HG03342 (cell line): ENCODE measurements around the gene NEU2.
"Not testable (repeated sequence)": the region's sequence is repeated elsewhere in the genome, so short reads cannot be mapped to it uniquely, and the experiment has no call there.

Experiments used
- ATAC-seq: cut with Tn5 transposase; IDR thresholded peaks from one replicate; pipeline ENCODE4 v1.9.1; 2021; ENCODE audit warnings: mild to moderate bottlenecking, moderate library complexity; ENCODE audit not compliant: unreplicated experiment

NEU2 gene

DNA sequence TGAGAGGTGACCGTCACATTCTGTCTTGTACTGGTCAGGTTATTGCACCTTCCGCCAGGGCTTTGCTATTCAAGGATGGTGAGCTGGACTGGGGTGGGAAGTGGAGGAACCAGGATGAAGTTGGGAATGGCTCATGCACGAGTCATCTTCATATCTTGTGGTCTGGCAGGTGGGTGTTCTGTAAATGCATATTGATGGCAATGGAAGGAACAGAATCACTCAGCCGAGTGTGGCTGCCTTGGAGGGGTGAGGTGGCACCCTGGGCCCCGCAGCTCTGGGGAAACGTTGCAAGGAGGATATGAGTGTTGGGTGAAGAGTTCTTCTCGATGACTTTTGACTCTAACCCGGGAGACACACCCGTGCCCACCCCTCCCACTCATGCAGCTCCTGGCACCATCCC is 1.2 kb downstream of the NEU2 start:
- no peak for ATAC-seq

DNA sequence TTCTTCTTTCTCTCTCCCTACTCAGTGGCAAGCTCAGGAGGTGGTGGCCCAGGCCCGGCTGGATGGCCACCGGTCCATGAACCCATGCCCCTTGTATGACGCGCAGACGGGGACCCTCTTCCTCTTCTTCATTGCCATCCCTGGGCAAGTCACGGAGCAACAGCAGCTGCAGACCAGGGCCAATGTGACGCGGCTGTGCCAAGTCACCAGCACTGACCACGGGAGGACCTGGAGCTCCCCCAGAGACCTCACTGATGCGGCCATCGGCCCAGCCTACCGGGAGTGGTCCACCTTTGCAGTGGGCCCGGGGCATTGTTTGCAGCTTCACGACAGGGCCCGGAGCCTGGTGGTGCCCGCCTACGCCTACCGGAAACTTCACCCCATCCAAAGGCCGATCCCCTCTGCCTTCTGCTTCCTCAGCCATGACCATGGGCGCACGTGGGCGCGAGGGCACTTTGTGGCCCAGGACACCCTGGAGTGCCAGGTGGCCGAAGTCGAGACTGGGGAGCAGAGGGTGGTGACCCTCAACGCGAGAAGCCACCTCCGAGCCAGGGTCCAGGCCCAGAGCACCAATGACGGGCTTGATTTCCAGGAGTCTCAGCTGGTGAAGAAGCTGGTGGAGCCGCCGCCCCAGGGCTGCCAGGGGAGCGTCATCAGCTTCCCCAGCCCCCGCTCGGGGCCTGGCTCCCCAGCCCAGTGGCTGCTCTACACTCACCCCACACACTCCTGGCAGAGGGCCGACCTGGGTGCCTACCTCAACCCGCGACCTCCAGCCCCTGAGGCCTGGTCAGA is 1.8 kb downstream of the NEU2 start:
- no peak for ATAC-seq

DNA sequence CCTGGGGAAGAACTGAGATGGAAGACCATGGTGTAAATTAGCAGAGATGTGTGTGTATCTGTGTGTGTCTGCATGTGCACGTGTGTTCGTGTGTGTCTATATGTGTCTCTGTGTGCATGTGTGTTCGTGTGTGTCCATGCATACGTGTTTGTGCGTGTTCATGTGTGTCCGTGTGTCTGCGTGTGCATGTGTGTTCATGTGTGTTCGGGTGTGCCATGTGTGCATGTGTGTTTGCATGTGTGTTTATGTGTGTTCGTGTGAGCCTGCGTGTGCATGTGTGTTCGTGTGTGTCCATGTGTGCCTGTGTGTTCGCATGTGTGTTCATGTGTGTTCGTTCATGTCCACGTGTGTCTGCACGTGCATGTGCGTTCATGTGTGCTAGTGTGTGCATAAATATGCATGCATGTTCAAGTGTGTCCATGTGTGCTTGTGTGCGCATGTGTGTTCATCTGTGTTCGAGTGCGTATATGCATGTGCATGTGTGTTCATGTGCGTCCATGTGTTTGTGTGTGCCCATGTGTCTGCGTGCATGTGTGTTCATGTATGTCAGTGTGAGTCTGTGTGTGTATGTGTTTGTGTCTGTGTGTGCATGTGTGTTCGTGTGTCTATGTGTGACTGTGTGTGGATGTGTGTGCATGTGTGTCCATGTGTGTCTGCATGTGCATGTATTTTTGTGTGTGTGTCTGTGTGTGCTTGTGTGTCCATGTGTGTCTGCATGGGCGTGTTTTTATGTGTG is 3.1 kb downstream of the NEU2 start:
- ATAC-seq: no peak

DNA sequence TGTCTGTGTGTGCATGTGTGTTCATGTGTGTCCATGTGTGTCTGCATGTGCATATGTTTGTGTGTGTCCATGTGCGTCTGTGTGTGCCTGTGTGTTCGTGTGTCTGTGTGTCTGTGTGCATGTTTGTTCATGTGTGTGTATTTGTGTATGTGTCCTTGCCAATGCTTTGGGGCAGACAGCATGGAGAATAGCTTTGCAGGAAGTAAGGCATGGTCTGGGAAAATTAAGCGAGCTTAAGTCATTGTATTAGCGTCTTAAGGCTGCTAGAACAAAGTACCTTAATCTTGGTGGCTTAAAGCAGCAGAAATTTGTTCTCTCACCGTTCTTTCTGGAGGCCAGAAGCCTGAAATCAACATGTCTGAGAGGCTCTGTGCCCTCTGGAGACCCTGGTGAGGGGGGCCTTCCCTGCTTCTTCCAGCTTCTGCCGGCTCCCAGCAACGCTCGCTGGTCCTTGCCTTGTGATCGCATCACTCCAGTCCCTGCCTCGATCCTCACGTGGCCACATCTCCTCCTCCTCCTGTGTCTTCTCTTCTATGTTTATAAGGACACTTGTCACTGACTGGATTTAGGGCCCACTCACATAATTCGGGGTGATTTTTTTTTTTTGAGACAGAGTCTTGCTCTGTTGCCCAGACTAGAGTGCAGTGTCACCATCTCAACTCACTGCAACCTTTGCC is 3.8 kb downstream of the NEU2 start:
- ATAC-seq: no peak

DNA sequence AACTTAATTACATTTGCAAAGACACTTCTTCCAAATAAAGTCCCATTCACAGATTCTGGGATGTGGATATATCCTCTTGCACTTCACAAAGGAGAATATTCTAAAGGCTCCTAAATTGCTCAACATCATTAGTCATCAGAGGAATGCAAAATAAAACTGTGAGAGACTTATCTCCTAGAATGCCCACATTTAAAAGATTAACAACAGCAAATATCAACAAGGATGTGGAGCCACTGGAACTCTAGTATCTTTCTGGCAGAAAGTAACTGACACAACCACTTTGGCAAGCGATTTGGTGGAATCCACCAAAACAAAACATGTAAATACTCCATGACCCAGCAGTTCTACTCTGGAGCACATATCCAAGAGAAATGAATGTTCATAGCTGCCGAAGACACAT is 4.6 kb downstream of the NEU2 start:
- ATAC-seq: no peak

DNA sequence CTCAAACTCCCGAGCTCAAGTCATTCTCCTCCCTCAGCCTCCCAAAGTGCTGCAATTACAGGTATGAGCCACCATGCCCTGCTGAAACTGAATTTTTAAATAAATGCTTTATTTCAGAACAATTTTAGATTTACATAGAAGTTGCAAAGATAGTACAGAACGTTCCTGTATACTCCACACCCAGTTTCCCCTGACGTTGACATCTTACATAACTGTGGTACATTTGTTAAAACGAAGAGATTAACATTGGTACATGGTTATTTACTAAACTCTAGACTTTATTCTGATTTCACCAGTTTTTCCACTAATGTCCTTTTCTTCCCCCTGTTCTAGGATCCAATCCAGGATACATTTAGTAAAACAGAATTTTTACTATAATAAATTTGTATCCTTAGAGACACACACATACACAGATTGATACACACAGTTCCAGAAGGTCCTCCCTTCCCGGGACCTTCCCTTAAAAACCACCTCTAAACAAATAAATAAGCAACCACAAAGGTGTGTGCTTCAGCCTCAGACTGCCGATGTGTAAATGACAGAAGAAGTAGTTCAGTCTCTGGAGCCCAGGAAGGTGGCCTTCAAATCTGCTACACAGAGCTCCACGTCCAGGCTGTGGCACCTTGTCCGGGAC is 6.9 kb downstream of the NEU2 start:
- no peak for ATAC-seq

DNA sequence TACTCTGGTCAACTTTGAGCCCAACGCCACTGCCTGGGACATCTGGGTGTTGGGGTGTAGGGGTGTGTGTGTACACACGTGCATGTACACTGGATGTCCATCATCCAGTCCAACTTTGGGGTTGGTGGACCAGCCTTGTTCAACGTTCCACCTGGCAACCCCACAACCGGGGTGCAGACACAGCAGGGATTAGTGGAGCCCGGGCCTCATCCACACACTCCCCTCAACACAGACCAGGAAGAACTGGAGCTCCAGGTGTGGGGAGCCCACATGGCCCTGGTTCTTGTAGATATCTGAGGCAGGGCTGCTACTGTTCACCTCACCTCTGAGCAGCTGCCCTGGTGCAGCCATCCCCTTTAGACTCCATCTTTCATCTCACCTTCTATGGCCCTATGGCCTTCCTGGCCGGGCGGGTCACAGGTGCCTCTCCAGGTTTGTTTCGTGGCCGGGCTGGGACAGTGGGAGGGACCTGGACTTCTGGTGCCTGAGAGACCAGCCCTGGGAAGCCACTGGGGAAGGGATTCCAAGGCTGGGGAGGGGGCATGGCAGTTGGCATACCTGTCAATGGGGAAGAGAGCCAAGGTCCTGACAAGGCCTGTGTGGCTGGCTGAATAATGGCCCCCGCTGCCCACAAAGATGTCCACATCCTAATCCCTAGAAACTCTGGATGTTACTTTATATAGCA is 7.5 kb downstream of the NEU2 start:
- no peak for ATAC-seq

DNA sequence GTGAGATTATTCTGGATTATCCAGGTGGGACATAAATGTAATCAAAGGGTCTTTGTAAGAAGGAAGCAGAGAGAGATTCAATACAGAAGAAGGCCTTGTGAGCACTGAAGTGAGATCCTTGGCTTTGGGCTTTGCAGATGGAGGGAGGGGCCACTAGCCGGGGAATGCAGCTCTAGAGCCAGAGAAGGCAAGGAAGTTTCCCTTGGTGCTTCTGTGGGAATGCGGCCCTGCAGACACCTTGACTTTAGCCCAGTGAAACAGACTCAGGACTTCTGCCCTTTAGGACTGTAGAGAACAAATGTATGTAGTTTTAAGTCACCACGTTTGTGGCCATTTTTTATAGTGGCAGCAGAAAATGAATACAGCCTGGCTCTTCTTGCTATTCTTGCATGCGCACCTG is 8.1 kb downstream of the NEU2 start:
- no peak for ATAC-seq

DNA sequence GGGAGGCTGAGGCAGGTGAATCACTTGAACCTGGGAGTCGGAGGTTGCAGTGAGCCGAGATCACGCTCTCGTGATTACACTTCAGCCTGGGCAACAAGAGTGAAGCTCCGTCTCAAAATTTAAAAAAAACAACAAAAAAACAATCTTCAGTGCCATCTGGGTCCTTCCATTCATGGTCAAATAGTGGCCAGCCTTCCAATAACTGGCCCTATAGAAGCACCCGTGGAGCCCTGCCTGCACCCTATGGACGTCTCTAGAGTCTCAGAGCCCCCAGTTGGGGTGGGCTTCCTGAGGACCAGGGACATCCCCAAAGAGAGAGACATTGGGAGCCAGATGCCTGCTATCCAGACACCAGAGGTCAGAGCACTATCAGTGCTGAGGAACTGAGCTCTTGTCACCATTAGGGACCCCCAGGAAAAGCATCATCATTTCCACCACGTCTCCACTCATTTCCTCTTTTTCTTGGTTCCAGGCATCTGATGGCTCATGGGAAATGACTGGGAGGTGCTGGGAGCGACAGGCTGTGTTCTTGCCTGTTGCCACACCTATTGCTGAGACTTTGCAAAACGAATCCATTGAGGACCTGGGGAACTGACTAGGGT is 9.4 kb downstream of the NEU2 start:
- no peak for ATAC-seq

DNA sequence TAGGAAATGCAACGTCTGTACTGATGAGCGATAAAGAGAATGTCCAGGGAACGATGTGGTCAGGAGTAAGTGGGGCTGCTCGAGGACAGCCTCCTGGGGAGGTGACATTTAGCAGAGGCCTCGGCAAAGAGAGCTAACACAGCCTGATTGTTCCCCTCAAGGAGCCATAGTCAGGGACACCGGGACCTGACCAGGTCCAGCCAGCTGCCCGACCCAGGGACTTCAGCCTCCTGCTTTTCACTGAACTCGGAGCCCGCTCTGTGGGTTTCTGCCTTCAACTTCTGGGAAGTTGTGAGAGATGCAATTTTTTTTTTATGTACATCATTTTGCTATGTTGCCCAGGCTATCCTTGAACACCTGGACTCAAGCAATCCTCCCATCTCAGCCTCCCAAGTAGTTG is 10.1 kb downstream of the NEU2 start:
- ATAC-seq: no peak

DNA sequence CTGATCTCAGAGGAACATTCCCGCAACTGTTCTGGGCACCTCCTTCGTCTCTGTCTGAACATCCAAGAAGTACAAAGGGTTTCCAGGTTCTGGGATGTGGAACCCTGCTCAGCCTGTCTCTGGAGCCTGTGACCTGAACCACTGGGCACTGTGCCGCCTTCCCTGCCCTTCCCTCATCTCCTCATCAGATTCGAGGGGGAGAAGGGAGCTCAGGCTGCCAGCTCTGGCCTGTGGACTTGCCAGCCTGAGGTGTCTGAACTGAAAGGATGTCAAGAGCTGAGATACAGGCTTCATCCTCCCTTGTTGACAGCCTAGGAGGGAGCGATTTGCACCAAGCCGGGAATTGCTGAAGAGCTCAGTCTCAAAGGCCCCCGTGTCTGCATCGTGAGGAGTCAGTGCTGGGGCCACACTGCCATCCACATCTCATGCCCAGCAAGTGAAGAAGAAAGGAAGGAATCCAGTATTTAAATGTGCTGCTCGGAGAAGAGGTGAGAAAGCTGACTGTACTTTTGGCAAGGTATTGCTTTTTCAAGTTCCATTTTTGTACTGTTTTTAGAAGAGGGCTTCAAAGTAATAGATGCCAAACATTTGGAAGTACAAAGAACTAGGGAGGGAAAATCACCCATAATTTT is 12.6 kb downstream of the NEU2 start:
- ATAC-seq: no peak

DNA sequence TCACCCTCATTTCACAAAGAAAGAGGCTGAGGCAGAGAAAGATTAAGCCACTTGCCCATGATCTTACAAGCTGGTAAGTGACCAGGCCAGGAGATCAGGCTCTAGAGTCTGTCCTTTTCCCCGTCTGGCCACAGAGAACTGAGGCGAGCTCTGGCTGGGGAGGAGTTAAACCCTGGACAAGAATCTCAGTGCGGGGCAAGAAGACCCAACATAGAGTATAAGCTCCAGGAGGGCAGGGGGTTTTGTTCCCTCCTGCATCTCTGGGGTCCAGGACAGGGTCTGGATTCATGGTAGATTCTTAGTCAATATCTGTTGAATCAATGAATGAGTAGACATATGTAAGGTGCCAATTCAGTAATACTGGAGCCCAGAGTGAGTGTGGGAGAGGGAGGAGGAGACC is 14.7 kb downstream of the NEU2 start:
- no peak for ATAC-seq

DNA sequence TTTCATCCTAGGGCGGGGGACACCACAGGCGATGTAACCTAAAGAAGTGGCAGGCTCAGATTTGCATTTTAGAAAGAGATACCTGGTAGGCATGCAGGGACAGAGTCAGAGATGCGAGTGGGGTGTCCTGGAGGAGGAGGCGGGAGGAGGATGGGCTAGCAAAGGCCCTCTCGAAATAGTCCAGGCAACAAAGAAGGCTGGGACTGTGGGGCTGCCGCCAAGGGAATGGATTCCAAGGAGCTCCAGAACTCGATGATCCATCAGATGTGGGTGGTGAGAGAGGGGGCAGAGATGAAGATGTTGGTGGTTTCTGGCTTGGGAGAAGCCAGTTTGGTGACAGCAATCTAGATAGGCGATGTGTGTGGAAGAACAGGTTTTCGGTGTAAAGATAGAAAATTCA is 15.2 kb downstream of the NEU2 start:
- ATAC-seq: no peak

DNA sequence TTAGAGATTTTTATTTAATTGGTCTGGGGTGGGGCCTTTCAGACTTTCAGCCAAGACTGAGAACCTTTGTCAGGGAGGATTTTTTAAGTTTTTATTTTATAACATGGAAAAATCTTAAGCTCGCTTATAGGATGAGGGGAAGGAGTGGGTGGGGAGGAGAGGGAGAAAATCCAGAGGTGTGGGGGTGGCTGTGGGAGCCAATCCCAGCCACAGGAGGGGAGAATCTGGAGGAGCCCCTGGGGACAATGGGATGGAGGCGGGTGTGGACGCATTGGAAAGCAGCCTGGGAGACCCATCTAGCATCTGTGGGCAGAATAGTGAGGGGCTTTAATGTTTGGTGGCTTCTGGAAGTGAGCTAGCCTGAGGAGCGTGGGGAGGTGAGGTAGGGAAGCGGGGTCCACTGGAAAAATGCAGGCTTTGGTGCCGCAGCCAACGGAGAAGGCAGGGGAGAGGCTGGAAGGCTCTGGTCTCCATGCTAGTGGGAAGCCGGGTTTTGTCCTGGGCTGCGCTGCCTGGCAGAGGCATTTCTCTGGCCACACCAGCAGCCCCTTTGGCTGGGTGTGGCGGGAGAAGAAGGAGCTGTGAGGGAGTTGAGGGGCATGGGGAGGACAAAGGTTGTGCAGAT is 16.2 kb downstream of the NEU2 start:
- no peak for ATAC-seq

DNA sequence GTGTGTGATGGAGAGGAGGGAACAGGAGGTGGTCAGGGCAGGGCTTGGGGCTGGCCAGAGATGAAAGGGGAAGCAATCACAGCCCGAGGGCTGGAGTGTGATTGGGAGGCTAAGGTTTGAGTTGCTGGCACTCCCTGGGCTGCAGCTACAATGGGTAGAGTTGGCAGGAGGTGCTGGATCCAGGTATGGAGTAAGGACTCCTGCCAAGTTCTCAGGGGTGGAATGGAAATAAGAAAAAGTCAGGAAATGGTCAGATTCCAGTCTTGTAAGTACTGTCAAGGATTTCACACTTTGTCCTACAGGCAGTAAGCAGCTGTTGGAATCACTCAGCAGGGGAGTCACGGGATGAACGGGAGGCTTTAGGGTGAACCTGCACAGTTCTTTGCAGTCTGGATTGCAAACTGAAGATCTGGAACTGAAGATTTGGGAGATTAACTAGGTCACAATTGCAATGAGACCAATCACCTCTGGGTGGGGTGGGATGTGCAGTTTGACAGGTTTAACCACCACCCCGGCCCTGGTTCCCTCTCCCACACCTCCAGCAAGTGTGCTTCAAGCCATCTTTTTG is 16.8 kb downstream of the NEU2 start:
- no peak for ATAC-seq

DNA sequence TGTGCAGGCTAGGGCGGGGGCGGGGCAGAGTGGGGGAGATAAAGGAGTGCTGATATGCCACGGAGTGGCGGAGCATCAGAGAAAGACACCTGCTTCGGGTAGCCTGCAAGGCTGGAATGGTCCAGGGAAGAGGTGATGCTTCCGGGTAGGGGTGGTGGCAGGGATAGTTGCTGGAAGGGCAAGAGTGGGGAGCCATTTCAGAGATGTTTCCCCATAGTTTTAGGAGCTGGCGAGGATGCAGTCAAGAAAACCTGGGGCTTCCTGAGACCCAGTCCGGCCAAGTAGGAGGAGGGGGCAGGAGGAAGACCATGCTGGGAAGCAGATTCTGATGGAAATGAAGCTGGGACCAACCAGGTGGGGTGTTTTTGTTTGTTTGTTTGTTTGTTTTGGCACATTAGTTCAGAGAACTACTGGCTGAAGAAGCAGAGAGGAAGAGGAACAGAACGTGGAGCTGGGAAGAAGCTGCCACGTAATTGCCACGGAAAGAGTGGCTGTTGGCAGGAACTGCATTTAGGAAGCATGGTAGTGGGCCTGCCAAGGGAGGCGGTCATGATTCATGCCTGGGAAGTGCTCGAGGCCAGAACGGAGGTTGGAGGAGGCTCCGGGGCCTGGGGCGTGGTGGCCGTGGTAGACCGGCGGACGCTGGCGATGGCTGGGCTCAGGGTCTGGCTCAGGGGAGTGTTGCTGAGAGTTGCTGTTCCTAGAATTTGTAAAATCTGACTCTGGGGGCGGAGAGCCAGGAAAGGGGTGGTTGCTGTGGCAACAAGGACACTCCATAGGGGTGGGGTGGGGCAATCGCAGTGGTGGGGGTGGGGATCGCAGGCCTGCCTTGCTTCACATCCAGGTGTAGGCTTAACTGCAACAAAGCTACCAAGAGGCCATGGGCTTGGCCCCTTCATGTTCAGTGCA is 19.0 kb downstream of the NEU2 start:
- no peak for ATAC-seq

DNA sequence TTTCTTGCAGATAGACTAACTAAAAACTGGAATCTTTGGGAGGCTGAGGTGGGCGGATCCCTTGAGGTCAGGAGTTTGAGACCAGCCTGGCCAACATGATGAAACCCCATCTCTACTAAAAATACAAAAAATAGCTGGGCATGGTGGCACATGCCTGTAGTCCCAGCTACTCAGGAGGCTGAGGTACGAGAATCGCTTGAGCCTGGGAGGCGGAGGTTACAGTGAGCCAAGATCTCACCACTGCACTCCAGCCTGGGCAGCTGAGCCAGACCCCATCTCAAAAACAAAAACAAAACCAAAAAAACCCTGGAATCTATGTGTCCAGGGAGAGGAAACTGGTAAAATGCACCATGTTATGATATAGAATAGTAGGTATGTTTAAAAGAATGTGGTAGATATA is 20.0 kb downstream of the NEU2 start:
- ATAC-seq: not testable (repeated sequence)
